GM21786 (cell line): ENCODE measurements around the gene MICU1.
A peak's percentile ranks its signal among the peaks of the same experiment; 100 is the strongest.
"Not testable (repeated sequence)": the region's sequence is repeated elsewhere in the genome, so short reads cannot be mapped to it uniquely, and the experiment has no call there.

Source experiments
- ATAC-seq: cut with Tn5 transposase; IDR thresholded peaks from one replicate; pipeline ENCODE4 v1.9.1; 2021; ENCODE audit not compliant: unreplicated experiment

The MICU1 gene

GRCh38 chr10:72390764-72391163 is 235.1 kb downstream of the MICU1 start:
- ATAC-seq, result no peak

- no peak for ATAC-seq
These were observed 236.2 kb downstream of the MICU1 start for GRCh38 chr10:72389716-72390115.

GRCh38 chr10:72389014-72389413 is 236.9 kb downstream of the MICU1 start:
- ATAC-seq, result no peak

DNA sequence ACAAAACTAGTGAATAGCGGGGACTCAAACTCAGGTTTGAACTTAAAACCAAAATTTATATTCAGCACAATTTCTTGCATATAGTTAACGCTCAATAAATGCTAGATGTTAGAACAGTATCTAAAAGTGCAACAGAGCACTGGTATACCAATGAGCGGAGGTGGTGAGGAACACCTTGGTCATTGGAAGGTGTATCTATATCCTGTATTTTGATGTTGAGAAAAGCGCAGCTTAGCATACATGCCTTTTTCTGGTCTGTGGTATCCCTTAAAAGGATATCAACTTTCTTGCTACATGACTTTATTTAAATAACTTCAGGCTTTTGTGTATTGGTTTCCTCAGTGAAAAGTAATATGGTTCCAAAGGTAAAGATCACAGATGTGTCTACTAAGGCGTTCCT is 237.8 kb downstream of the MICU1 start:
- ATAC-seq, result no peak

- no peak for ATAC-seq
These were observed 238.8 kb downstream of the MICU1 start for GRCh38 chr10:72386916-72387586.

- ATAC-seq, result no peak
These were observed 240.2 kb downstream of the MICU1 start for GRCh38 chr10:72385724-72386123.

DNA sequence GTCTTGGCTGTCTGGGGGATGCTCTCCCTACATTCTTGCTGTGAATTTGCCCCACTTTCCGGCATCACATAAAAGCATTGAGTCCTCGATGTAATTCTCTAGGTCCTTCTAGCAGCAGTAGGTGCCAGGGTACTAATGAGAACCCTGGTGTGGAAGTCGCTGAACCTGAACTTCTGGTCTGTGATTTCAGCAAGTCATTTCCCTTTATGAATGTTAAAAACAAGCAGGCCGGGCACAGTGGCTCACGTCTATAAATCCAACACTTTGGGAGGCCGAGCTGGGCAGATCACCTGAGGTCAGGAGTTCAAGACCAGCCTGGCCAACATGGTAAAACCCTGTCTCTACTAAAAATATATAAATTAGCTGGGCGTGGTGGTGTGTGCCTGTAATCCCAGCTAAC is 240.9 kb downstream of the MICU1 start:
- ATAC-seq, result not testable (repeated sequence)

GRCh38 chr10:72379776-72380175 is 246.1 kb downstream of the MICU1 start:
- ATAC-seq, result no peak

- ATAC-seq, result no peak
These were observed 246.8 kb downstream of the MICU1 start for GRCh38 chr10:72379062-72379461.

DNA sequence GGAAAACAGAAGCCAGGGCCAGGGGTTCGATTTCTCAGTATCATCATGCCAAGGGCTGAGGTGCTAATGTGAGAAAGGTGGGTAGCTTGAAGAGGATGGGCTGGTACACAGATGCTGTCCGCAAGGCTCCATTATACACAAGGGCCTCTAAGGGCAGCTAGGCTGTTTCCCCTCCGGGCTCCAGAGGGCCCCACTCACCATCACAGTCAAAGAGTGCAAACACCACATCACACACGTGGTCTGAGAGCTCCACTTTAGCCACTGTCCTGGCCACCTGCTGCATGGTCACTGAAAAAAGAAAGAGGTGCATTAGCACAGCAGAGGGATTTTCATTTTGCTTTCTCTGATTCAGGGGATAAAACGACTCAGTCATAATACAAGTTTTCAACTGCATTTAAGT is 250.3 kb downstream of the MICU1 start:
- no peak for ATAC-seq

- no peak for ATAC-seq
These were observed 250.7 kb downstream of the MICU1 start for GRCh38 chr10:72375173-72375572.

GRCh38 chr10:72370201-72370722 is 255.6 kb downstream of the MICU1 start:
- ATAC-seq, result no peak

DNA sequence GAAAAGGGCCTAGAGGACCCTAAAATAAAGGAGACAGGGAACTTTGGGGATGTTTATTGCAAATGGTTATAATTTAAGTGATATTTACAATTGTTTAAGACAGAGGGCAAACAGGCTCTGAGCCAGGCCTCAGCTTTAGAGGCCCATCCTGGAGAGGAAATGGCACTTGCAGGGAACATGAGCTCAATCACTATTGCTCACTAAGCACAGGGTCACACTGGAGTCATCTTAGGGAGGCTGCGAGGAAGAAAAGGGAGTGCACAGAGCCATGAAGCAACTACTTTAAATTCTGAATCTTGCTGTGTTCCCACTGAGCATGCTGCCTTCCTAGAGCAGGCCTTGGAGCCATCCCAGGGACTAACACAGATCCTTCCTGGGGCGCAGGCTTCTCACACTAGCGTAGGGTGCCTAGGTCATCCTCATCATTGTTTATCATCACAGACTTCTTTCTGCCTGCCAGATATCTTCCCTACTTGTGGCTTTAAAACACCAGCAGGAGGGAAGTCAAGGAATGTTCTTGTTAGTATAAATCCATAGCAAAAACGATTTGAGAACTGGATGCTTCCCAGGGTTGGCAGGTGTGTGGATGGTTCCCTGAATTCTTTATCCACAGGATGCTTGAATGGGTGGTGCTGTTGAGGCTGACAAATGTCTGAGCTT is 258.4 kb downstream of the MICU1 start:
- ATAC-seq, result no peak

DNA sequence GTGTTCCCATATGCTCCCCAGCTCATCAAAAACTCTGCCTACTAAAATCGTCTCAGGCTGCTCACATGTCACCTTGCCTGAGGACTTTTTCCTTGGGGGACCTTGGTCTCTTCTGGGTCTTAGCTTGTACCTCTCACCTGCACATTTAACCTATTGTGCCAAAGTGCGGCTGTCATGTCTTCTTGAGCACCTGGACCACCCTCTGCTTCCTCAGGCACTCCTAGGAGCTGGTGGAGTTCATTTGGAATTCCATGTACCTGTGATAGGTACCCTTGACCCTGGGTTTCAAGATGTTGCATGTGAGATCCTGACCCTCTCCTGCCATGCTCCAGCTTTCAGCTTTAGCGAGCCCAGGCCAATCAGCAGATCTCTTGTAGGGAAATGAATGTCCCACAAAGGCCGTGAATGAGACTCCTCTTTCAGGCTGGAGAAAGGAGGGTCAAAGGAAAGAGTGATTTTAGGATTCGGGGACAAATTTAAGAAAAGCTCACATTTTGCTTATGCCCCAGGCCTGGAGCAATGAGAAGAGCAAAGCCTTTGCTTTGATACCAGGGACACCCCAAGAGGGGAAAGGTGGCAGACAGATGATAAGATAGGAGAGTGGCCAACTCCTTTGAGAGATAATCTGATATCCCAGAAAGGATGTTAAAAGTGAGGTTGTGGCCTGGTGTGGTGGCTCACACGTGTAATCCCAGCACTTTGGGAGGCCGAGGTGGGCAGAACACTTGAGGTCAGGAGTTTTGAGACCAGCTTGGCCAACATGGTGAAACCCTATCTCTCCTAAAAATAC is 260.6 kb downstream of the MICU1 start:
- no peak for ATAC-seq

DNA sequence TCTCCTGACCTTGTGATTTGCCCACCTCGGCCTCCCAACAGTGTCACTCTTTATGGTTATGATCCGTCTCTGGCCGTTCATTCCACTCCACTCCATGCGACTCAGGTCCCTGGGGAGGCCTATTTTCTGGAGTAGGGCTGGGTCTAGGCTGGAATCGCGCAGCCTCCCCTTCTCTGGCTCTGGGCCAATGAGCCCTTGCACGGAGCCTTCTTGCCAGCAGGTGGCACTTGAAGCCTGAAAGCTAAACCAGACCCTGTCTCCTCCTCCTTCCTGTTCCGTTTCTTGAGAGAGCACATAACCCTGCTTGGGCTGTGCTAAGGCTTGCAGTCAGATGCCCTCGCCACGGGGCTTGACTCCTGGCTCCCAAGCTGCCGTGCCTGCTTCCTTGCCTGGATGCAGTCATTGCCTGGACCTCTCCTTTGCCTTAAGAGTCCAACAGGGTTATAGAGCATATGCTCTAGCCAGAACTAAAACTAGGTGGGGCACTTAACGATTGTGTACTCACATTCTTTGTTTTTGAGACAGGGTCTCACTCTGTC is 261.6 kb downstream of the MICU1 start:
- peak; percentile 78 for ATAC-seq

DNA sequence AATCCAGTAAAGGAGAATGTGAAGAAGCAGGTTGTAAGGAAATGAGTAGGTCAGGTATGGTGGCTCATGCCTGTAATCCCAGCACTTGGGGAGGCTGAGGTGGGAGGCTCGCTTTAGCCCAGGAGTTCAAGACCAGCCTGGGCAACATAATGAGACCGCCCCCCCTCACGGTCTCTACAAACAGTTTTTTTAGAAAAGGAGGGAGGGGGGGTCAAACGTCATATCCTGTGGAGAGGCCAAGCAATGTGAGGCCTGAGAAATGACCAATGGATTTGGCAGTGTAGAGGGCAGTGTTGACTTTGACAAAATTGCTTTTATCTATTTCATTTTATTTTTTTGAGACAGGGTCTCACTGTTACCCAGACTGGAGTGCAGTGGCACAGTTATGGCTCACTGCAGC is 268.9 kb downstream of the MICU1 start:
- no peak for ATAC-seq

GRCh38 chr10:72356115-72356514 is 269.8 kb downstream of the MICU1 start:
- no peak for ATAC-seq

DNA sequence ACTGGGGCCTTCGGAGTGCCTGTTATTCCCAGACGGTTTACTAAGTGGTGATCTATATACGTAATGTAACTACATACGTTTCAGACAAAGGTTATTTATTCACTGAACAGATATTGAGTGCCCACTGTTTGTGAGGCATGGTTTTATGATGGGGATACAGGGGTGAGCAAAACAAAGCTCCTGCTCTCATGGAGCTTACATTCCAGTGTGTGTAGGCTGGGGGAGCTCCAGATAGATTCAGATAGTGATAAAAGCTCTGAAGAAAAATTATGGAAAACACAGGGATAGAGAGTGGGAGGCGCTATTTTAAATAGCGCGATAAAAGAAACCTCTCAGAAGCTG is 270.7 kb downstream of the MICU1 start:
- no peak for ATAC-seq

DNA sequence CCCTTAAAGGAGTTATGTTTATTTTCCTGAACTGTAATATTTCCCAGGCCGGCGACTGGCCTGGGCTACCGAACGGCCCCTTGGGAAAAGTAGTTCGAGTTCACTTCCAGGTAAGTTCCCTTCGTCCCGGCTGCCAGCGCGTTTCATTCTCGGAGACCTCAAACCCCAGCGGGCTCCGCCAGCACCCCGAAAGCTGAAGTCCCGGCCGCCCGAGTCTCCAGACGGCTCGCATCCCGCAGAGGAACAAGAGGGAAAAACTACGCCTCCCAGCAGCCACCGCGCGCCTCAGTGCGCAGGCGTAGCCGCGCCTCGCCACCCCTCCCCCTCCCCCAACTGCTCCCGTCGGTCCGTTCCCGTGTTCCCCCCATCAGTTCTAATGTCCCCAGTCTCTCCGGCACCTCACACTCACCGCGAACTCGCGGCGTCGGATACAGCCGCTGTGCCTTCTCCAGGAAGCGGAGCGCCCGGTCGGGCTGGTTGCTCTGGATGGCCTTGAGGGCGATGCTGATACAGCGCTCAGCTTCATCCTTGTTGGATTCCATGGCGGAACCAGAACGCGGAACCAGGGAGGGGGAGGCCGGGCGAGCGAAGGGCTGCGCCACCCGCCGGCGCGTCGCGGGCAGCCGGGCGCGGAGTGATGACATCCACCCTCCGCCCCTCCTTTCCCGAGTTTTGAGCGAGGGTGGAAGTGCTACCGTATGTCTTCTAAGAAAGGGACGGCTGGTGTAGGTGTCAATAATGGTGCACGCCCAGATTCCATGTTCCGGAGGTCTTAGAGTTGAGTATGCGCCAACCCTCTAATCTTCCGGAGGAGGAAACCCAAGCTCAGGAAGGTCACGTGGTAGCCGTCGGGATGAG is 271.3 kb downstream of the MICU1 start, which contains the start of gene DNAJB12:
TSS of gene DNAJB12 (minus strand) at position 564 of the 858 bp plus-strand sequence. CDS start at position 542, 22 bp downstream.
- ATAC-seq, result peak; percentile 78

DNA sequence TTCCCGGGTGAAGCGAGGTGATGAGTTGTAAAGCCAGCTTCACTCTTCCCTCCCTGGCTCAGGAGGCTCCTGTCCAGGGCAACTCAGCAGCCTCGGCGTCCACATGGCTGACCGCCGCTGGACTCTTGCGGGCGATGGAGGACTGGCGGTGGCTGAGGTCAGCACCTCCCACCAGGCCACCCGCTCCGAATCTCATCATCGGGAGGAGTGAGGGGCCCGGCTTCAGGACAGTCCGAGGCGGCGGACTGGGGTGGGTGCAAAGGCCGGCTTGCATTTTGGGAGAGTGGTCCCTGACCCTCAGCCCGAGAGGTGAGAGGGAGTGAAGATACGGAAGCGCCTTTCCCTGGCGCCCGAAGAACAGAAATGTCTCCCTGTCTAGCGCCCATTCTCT is 271.9 kb downstream of the MICU1 start:
- ATAC-seq, result peak; percentile 5
